Endothelial cell of umbilical vein (primary cell): ENCODE measurements around the gene HSP90AA1. TPM values are rescaled to one million over a fixed set of nuclear protein-coding genes. Genes with fewer than 3 reads are reported as not detected.

ENCODE experiments used
- BruUV-seq: library from RNA; stranded (reverse); fragments of 400-500 nt; replicated peaks from 2 replicates; lab custom pipeline; 2021; lab: Mats Ljungman, UMichigan
- CTCF ChIA-PET: fragments of 300-600, 350-600 bp; sonication (Branson Sonifier 250); formaldehyde crosslinking; loops from one replicate; lab custom pipeline; 2021; ENCODE audit warnings: antibody characterized with exemption, inconsistent platforms; lab: Charles Lee
- POLR2A ChIA-PET: fragments of 300-600, 350-600 bp; sonication (Branson Sonifier 250); formaldehyde crosslinking; loops from one replicate; lab custom pipeline; 2021; ENCODE audit warnings: antibody characterized with exemption, inconsistent platforms; lab: Charles Lee
- DNase-seq: peaks from one replicate; pipeline ENCODE4 v3.0.0-alpha.2; 2011; ENCODE audit warnings: low read depth, low spot score
- FAIRE-seq: peaks from 2 replicates; lab custom pipeline; 2011; peaks lifted over from hg19 to GRCh38; lab: Jason Lieb, UNC
- H2AFZ ChIP-seq: 2 replicates; pipeline ENCODE4 v1.6.0; 2012; ENCODE audit warnings: low read depth, low read length, control low read depth, inconsistent platforms
- H3K27ac ChIP-seq: 2 replicates; pipeline ENCODE4 v1.5.1; 2011; ENCODE audit warnings: low read depth, mild to moderate bottlenecking, control low read depth, low read length, moderate library complexity; ENCODE audit not compliant: insufficient read depth
- H3K27me3 ChIP-seq, 2 experiments: 2 replicates each; pipeline versions ENCODE4 v1.6.0 to v1.6.1; 2011; ENCODE audit warnings: low read length in 2 of 2, mixed read lengths in 1 of 2; ENCODE audit not compliant: control insufficient read depth in 2 of 2, insufficient read depth in 2 of 2
- H3K36me3 ChIP-seq, 2 experiments: 2 replicates in 1 of 2; 3 replicates in 1 of 2; pipeline ENCODE4 v1.5.1; 2011; ENCODE audit warnings: low read length in 2 of 2, mild to moderate bottlenecking in 1 of 2, moderate library complexity in 1 of 2; ENCODE audit not compliant: control insufficient read depth in 2 of 2, insufficient read depth in 2 of 2; ENCODE audit errors: extremely low read depth in 1 of 2
- H3K4me1 ChIP-seq: 3 replicates; pipeline ENCODE4 v1.5.1; 2011; ENCODE audit warnings: mild to moderate bottlenecking, low read length; ENCODE audit not compliant: control insufficient read depth, insufficient read depth; ENCODE audit errors: extremely low read depth
- H3K4me2 ChIP-seq: 2 replicates; pipeline ENCODE4 v1.6.1; 2011; ENCODE audit warnings: low read length, control low read depth, mixed read lengths; ENCODE audit not compliant: insufficient read depth
- H3K4me3 ChIP-seq, 3 experiments: fragments of 200-600 bp in 1 of 3; sonication (generic), shearing (Covaris generic) in 1 of 3; replicated peaks in 1 of 3; 2 replicates each; pipeline ENCODE4 v1.5.1; 2011 to 2016; ENCODE audit warnings: control low read depth in 3 of 3, low read length in 3 of 3, mild to moderate bottlenecking in 2 of 3, inconsistent platforms in 1 of 3, low read depth in 1 of 3, moderate library complexity in 1 of 3; ENCODE audit not compliant: insufficient read depth in 1 of 3
- H3K79me2 ChIP-seq: 2 replicates; pipeline ENCODE4 v1.6.0; 2012; ENCODE audit warnings: low read length, inconsistent platforms; ENCODE audit not compliant: control insufficient read depth, insufficient read depth
- H3K9ac ChIP-seq: replicated peaks from 2 replicates; pipeline ENCODE3; 2011; ENCODE audit warnings: low read length, control low read depth; ENCODE audit not compliant: insufficient read depth; ENCODE audit errors: extremely low read depth
- H3K9me1 ChIP-seq: replicated peaks from 3 replicates; pipeline ENCODE4 v1.6.0; 2011; ENCODE audit warnings: mild to moderate bottlenecking, low read length; ENCODE audit not compliant: control insufficient read depth, insufficient read depth; ENCODE audit errors: extremely low read depth
- H3K9me3 ChIP-seq: replicated peaks from 2 replicates; pipeline ENCODE4 v1.5.1; 2012; ENCODE audit warnings: low read length, inconsistent platforms; ENCODE audit not compliant: control insufficient read depth, insufficient read depth
- H4K20me1 ChIP-seq: replicated peaks from 2 replicates; pipeline ENCODE3; 2011; ENCODE audit warnings: mild to moderate bottlenecking, low read length; ENCODE audit not compliant: control insufficient read depth, insufficient read depth; ENCODE audit errors: extremely low read depth
- CTCF ChIP-seq, 2 donors: IDR thresholded peaks; 1 replicate in 1 of 2; 2 replicates in 1 of 2; pipeline ENCODE4 v1.5.1; 2011; ENCODE audit warnings: low read length in 2 of 2, mild to moderate bottlenecking in 2 of 2, moderate library complexity in 2 of 2, control low read depth in 1 of 2, inconsistent platforms in 1 of 2, low read depth in 1 of 2; ENCODE audit not compliant: insufficient read depth in 1 of 2; ENCODE audit errors: extremely low read depth in 1 of 2
- EZH2 ChIP-seq: IDR thresholded peaks from 2 replicates; pipeline ENCODE4 v1.6.1; 2012; ENCODE audit warnings: borderline replicate concordance, low read depth, mild to moderate bottlenecking, moderate library complexity, low read length, inconsistent platforms; ENCODE audit not compliant: severe bottlenecking
- FOS ChIP-seq: IDR thresholded peaks from 2 replicates; pipeline ENCODE4 v1.6.1; 2011; ENCODE audit warnings: mild to moderate bottlenecking, low read length, moderate library complexity, borderline replicate concordance; ENCODE audit not compliant: insufficient read depth
- GATA2 ChIP-seq: IDR thresholded peaks from 2 replicates; pipeline ENCODE4 v1.7.0; 2011; ENCODE audit warnings: low read depth, mild to moderate bottlenecking, moderate library complexity, mixed read lengths, low read length; ENCODE audit not compliant: insufficient read length, insufficient read depth
- MAX ChIP-seq: IDR thresholded peaks from 2 replicates; pipeline ENCODE4 v1.6.1; 2011; ENCODE audit not compliant: insufficient read depth, insufficient read length
- MYC ChIP-seq: IDR thresholded peaks from one replicate; pipeline ENCODE4 v1.6.1; 2011; ENCODE audit warnings: mild to moderate bottlenecking, low read depth, low read length
- POLR2A ChIP-seq: IDR thresholded peaks from 2 replicates; pipeline ENCODE4 v1.6.1; 2012; ENCODE audit warnings: low read depth, mild to moderate bottlenecking, control low read depth, low read length
- POLR2AphosphoS5 ChIP-seq: IDR thresholded peaks from 2 replicates; pipeline ENCODE4 v1.6.1; 2012; ENCODE audit warnings: low read depth, mild to moderate bottlenecking, control low read depth, low read length, moderate library complexity; ENCODE audit not compliant: insufficient read depth
- dilution Hi-C: fragments of 300-500 bp; cut with MboI; formaldehyde crosslinking; loops from one replicate; pipeline ENCODE4 v1.15.0; 2019; ENCODE audit warnings: low sequenced_read_pairs; ENCODE audit not compliant: extremely low pct_ligation_motif_present
- intact Hi-C: fragments of 100-400 bp; cut with micrococcal nuclease; formaldehyde crosslinking; loops from one replicate; pipeline ENCODE4 v1.10.0; 2022
- polyA plus RNA-seq, 4 experiments: library from polyadenylated mRNA; depleted of rRNA in 3 of 4; stranded (reverse) in 3 of 4; unstranded in 1 of 4; fragments of >200 nt; gene quantifications; 2 replicates each; pipeline versions ENCODE4 v1.2.1 to v1.2.3, GENCODE V29; 2011 to 2012; ENCODE audit warnings: missing spikeins in 1 of 4
- total RNA-seq: library from RNA; stranded (reverse); gene quantifications from 2 replicates; pipeline ENCODE4 v1.2.3, GENCODE V29; 2021

Gene HSP90AA1
- total and polyA plus RNA-seq, 2 donors (not counting 3 experiments of a cell fraction or from before 2014, with no cell fraction given): 266 to 540 TPM

GRCh38 chr14:102044566-102044965, 42.3 kb downstream of the HSP90AA1 start:
- no peaks in the 10 kb centered on the region for H3K9me3 ChIP-seq
- ChIA-PET CTCF (no interaction called here), POLR2A (no interaction called here)
- intact Hi-C loops: no loop called here
- DNase-seq (no peak), FAIRE-seq (no peak)
- H3K36me3 ChIP-seq: peaks cover 32 to 77% of the 10 kb centered on the region in 2 experiments
- no peak overlapping the region for H3K27ac ChIP-seq
- dilution Hi-C loops: no loop called here
- no peak overlapping the region for H3K4me3 ChIP-seq
- no peaks in the 10 kb centered on the region for H3K9me1 ChIP-seq
- no TSS peak for BruUV-seq
- H2AFZ ChIP-seq: no peak overlapping the region
- no peak for TF ChIP-seq MYC
- H4K20me1 ChIP-seq: no peaks in the 10 kb centered on the region
- no peaks in the 10 kb centered on the region for H3K79me2 ChIP-seq
- H3K27me3 ChIP-seq: no peaks in the 10 kb centered on the region
- H3K4me2 ChIP-seq: no peak overlapping the region
- no peak overlapping the region for H3K9ac ChIP-seq
- H3K4me1 ChIP-seq: no peaks in the 10 kb centered on the region

GRCh38 chr14:102043251-102044025, 43.4 kb downstream of the HSP90AA1 start:
- no peak overlapping the region for H3K4me2 ChIP-seq
- no peaks in the 10 kb centered on the region for H3K27me3 ChIP-seq
- dilution Hi-C loops (no loop called here), intact Hi-C loops (no loop called here)
- ChIA-PET POLR2A (no interaction called here), CTCF (no interaction called here)
- no peaks in the 10 kb centered on the region for H3K79me2 ChIP-seq
- H3K4me3 ChIP-seq: no peak overlapping the region
- H4K20me1 ChIP-seq: no peaks in the 10 kb centered on the region
- no peaks in the 10 kb centered on the region for H3K9me3 ChIP-seq
- no peak overlapping the region for H3K27ac ChIP-seq
- peaks cover 40 to 76% of the 10 kb centered on the region in 2 experiments for H3K36me3 ChIP-seq
- no TSS peak for BruUV-seq
- DNase-seq (no peak), FAIRE-seq (no peak)
- H3K4me1 ChIP-seq: no peaks in the 10 kb centered on the region
- TF ChIP-seq MAX (no peak), FOS (no peak), MYC (no peak), EZH2 (no peak), GATA2 (no peak), POLR2AphosphoS5 (no peak), CTCF (IDR thresholded peaks at IDR 0.05; ENCODE audit: extremely low read depth in 1 of 2, insufficient read depth in 1 of 2, low read depth in 1 of 2, low read length in 2 of 2) (no peak), POLR2A (no peak)
- no peak overlapping the region for H2AFZ ChIP-seq
- H3K9ac ChIP-seq: no peak overlapping the region
- no peaks in the 10 kb centered on the region for H3K9me1 ChIP-seq
